Activated T-helper 17 cell treated with anti-CD3 and anti-CD28 coated beads, Interleukin-2, amount 50 U/mL, for 72 hours (primary cell): Measurements from ENCODE around the gene CCM2L. TPM values are rescaled to one million over a fixed set of nuclear protein-coding genes. Genes with fewer than 3 reads are reported as not detected.

Experiments
- ATAC-seq: fragments of 150-1000 bp; cut with Tn5 transposase; replicated peaks from 2 replicates; pipeline ENCODE4 v1.10.0; 2021; ENCODE audit warnings: mild to moderate bottlenecking, moderate library complexity
- H3K27ac Mint-ChIP-seq: one replicate; pipeline ENCODE4 v1.8.0; 2022; ENCODE audit warnings: mixed read lengths
- H3K27me3 Mint-ChIP-seq: one replicate; pipeline ENCODE4 v1.8.0; 2022; ENCODE audit warnings: mixed read lengths
- H3K36me3 Mint-ChIP-seq: one replicate; pipeline ENCODE4 v1.8.0; 2022; ENCODE audit warnings: low read depth, mild to moderate bottlenecking, mixed read lengths
- H3K4me1 Mint-ChIP-seq: one replicate; pipeline ENCODE4 v1.8.0; 2022; ENCODE audit warnings: mixed read lengths
- H3K4me3 Mint-ChIP-seq: one replicate; pipeline ENCODE4 v1.8.0; 2022; ENCODE audit warnings: mild to moderate bottlenecking, mixed read lengths
- H3K9me3 Mint-ChIP-seq: one replicate; pipeline ENCODE4 v1.8.0; 2022; ENCODE audit warnings: mixed read lengths
- total RNA-seq, 2 donors: library from RNA; stranded (reverse); gene quantifications; one replicate each; pipeline ENCODE4 v1.2.3, GENCODE V29; 2022

Gene CCM2L
- total RNA-seq, 2 donors from 2014 or later = not detected

DNA sequence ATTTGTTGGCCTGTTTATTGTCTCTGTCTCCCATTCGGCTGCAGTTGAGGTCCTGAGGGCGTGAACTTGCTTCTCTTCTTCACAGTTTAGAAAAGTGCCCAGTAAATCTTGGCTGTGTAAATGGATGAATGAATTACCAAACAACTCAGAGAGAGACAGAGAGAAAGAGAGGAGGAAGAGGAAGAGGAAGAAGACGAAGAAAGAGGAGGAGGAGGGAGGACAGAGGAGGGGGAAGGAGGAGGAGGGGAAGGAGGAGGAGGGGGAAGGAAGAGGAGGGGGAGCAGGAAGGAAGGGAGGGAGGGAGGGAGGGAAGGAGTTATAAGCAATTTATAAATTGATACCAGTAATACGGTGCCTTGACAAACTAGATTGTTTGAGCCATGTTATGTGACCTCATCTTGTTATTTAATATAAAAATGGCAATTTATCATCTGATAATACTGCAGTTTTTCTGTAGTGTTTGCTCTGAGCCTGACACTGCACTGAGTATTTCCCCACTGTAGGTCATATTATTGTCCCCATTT is 60.5 kb downstream of the CCM2L start:
- no peaks in the 10 kb centered on the region for H3K36me3 Mint-ChIP-seq
- no peak overlapping the region for H3K27ac Mint-ChIP-seq
- no peak overlapping the region for H3K4me3 Mint-ChIP-seq
- H3K9me3 Mint-ChIP-seq = no peaks in the 10 kb centered on the region
- ATAC-seq = no peak
- peaks cover 9% of the 10 kb centered on the region for H3K4me1 Mint-ChIP-seq
- H3K27me3 Mint-ChIP-seq = peaks cover 14% of the 10 kb centered on the region

DNA sequence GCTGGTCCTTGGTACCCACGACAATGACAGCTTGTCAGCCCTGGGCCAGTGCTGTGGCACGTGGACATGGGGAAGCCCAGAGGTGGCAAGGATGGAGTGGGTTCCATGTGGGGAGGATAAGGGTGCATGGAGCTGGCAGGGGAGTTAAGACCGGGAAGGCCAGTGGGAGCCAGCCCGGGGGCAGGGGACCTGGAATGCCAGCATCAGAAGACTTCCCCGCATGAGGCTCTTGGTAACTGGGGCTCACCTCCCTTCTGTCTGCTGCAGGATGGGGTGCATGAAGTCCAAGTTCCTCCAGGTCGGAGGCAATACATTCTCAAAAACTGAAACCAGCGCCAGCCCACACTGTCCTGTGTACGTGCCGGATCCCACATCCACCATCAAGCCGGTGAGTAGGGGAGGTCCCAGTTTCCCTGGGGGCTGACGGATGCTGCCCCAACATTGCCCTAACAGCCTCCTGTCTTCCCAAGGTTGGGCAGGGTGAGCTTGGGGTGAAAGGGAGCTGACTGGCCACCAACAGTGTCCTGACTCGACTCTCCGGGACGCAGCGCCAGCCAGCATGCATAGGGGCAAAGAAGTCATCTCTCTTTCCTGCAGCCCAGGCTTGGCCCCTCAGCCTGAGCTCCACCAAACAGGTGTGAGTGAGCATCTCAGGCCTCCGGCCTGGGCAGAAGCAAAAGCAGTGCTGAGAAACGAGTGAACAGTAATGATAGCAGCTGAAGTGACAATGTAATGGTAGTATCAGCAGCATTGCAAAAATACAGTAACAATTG is 61.3 kb downstream of the CCM2L start:
- H3K4me3 Mint-ChIP-seq = no peak overlapping the region
- peaks cover 9% of the 10 kb centered on the region for H3K4me1 Mint-ChIP-seq
- H3K36me3 Mint-ChIP-seq = no peaks in the 10 kb centered on the region
- H3K27ac Mint-ChIP-seq = no peak overlapping the region
- no peak for ATAC-seq
- H3K9me3 Mint-ChIP-seq = no peaks in the 10 kb centered on the region
- peaks cover 17% of the 10 kb centered on the region for H3K27me3 Mint-ChIP-seq

DNA sequence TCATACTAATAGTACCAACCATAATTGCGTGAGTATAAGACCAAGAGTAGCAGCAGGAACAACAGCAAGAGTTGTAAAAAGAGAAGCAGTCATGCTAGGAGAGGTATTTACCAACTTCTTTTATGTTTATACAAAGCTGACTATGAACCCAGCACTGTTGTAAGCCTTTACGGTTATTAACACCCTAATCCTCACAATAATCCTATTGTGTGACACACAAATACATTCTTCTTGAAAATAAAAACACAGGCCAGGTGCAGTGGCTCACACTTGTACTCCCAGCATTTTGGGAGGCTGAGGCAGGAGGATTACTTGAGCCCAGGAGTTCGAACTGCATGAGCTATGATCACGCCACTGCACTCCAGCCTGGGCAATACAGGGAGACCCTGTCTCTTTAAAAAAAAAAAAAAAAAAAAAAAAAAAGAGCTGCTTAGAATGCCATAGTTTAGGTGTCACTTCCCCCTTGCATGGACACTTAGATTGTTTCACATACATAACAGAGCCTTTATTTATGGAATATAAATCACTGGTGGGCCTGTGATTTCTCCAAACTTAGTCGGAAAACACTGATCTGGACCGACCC is 62.0 kb downstream of the CCM2L start:
- Mint-ChIP-seq H3K4me1 (peaks cover 9% of the 10 kb centered on the region), H3K4me3 (no peak overlapping the region), H3K9me3 (no peaks in the 10 kb centered on the region), H3K27ac (no peak overlapping the region), H3K27me3 (peaks cover 12% of the 10 kb centered on the region), H3K36me3 (no peaks in the 10 kb centered on the region)
- ATAC-seq = no peak

DNA sequence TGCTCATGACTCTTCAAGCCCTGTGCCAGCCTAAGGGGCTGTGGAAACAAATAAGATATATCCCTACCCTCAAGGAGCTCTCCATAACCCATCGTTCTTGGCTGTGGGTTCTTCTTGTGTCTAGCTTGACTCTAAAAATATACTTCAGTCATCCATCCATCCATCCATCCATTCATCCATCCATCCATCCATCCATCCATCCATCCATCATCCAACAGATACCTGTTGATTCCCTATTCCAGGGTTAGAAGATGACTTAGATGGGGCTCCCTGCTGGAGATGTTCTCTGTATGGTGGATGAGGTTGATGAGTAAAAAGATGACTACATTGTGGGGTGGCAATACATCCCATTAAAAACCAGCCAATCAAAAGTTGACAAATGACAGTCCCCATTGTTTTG is 65.3 kb downstream of the CCM2L start:
- H3K27ac Mint-ChIP-seq = no peak overlapping the region
- ATAC-seq = no peak
- H3K9me3 Mint-ChIP-seq = no peaks in the 10 kb centered on the region
- H3K36me3 Mint-ChIP-seq = no peaks in the 10 kb centered on the region
- no peak overlapping the region for H3K4me3 Mint-ChIP-seq
- peaks cover 3% of the 10 kb centered on the region for H3K4me1 Mint-ChIP-seq
- peaks cover 18% of the 10 kb centered on the region for H3K27me3 Mint-ChIP-seq

DNA sequence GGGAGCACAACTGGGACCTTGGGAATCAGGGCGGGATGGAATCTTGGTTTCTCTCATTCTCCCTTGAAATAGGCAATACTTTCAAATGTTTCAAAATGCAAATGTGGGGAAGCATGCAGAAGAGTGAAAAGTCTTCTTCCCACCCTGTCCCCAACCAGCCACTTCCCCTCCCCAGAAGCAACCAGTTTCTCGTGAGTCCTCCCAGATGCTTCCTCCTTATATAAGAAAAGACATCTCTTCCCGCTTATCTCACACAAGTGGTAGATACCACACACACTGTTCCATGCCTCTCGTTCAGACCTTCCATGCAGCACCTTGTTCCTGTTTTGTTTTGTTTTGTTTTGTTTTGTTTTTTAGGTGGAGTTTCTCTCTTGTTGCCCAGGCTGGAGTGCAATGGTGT is 67.0 kb downstream of the CCM2L start:
- H3K4me3 Mint-ChIP-seq = no peak overlapping the region

DNA sequence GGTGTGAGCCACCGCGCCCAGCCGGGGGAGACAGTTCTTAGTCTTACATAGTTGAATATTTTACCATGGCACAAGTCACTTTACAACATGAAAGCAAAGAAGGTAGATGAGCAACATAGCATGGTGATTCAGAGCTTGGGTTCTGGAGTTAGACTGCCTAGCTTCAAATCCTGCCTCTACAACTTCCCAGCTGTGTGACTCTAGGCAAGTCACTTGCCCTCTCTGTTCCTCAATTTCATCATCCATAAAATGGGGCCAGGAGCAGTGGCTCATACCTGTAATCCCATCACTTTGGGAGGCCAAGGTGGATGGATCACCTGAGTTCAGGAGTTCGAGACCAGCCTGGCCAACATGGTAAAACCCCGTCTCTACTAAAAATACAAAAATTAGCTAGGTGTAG is 68.1 kb downstream of the CCM2L start:
- Mint-ChIP-seq H3K27me3 (peaks cover 23% of the 10 kb centered on the region), H3K4me1 (no peaks in the 10 kb centered on the region), H3K36me3 (no peaks in the 10 kb centered on the region), H3K27ac (no peak overlapping the region), H3K9me3 (no peaks in the 10 kb centered on the region), H3K4me3 (no peak overlapping the region)
- ATAC-seq = no peak

More for the DNA sequence above, 67.0 kb downstream of the CCM2L start:
- no peak for ATAC-seq
- Mint-ChIP-seq H3K9me3 (no peaks in the 10 kb centered on the region), H3K27ac (no peak overlapping the region), H3K27me3 (peaks cover 18% of the 10 kb centered on the region), H3K36me3 (no peaks in the 10 kb centered on the region), H3K4me1 (no peaks in the 10 kb centered on the region)

DNA sequence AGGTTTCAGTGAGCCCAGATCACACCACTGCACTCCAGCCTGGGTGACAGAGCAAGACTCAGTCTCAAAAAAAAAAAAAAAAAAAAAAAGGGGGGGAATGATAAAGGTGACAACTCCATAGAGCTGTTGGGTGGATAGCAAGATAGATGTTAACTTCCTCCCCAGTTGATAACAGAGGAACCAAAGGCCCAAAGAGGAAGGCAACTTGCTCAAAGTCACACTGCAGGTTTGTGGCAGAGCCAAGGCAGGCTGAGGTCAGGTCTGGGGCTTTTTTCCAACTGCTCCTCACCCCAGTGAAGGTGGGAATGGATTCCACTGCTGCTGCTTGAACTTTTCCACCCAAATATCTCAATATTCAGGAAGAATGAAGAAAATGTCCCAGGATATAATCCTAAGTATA is 68.6 kb downstream of the CCM2L start:
- Mint-ChIP-seq H3K4me3 (no peak overlapping the region), H3K27me3 (peaks cover 22% of the 10 kb centered on the region), H3K36me3 (no peaks in the 10 kb centered on the region), H3K4me1 (no peaks in the 10 kb centered on the region), H3K27ac (no peak overlapping the region), H3K9me3 (no peaks in the 10 kb centered on the region)
- no peak for ATAC-seq

DNA sequence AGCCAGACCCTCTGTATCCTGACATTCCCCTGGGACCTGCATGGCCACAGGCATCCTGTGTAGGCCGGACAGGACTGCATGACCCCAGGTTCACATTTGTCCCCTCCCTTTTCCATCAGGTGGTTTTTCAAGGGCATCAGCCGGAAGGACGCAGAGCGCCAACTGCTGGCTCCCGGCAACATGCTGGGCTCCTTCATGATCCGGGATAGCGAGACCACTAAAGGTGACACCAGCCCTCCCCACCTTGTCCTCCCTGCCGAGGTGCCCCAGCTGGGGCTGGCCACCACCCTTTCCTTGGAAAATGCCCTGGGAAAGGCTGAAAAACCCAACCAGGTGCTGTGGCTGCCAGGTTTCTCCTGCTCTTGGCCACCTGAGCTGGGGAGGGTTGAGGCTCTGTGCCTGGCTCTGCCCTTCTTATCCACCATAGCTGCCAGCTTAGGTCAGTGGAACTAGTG is 69.4 kb downstream of the CCM2L start:
- H3K36me3 Mint-ChIP-seq = no peaks in the 10 kb centered on the region
- H3K4me3 Mint-ChIP-seq = no peak overlapping the region
- ATAC-seq = no peak
- H3K27ac Mint-ChIP-seq = no peak overlapping the region
- H3K9me3 Mint-ChIP-seq = no peaks in the 10 kb centered on the region
- no peaks in the 10 kb centered on the region for H3K4me1 Mint-ChIP-seq
- H3K27me3 Mint-ChIP-seq = peaks cover 28% of the 10 kb centered on the region

DNA sequence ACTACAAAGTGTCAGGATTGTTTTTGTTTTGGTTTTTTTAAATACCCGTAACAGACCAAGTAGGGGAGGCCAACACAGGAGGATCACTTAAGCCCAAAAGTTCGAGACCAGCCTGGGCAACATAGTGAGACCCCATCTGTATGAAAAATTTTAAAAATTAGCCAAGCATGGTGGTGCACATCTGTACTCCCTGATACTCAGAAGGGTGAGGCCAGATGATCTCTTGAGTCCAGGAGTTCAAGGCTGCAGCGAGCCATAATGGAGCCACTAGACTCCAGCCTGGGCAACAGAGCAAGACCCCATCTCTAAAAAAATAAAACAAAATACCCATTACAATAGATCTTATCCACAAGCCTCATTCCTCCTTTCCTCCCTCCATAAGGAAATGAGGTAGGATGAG is 70.5 kb downstream of the CCM2L start:
- ATAC-seq = no peak
- Mint-ChIP-seq H3K4me1 (no peaks in the 10 kb centered on the region), H3K4me3 (no peak overlapping the region), H3K36me3 (no peaks in the 10 kb centered on the region), H3K27me3 (peaks cover 36% of the 10 kb centered on the region), H3K9me3 (no peaks in the 10 kb centered on the region), H3K27ac (no peak overlapping the region)

Other genes starting within 250 kb of the CCM2L start
- under 1 TPM; 0.40 to 0.86 TPM for gene MYLK2, start 191.1 kb upstream of the CCM2L start, total RNA-seq
- gene FOXS1, start 164.8 kb upstream of the CCM2L start, total RNA-seq = not detected
- gene DUSP15, start 139.9 kb upstream of the CCM2L start, total RNA-seq = not detected
- gene TTLL9, start 139.8 kb upstream of the CCM2L start, total RNA-seq = not detected
- 10 to 100 TPM; 13.1 to 19.1 TPM for gene PDRG1, start 58.4 kb upstream of the CCM2L start, total RNA-seq
- gene XKR7, start 42.3 kb upstream of the CCM2L start, total RNA-seq = under 1 TPM; 0.03 to 0.04 TPM
- under 1 TPM; 0.13 to 0.15 TPM for gene HCK, start 41.8 kb downstream of the CCM2L start, total RNA-seq
- 10 to 100 TPM; 47.0 to 47.4 TPM for gene TM9SF4, start 99.3 kb downstream of the CCM2L start, total RNA-seq
- gene PLAGL2, start 197.3 kb downstream of the CCM2L start, total RNA-seq = 10 to 100 TPM; 61.9 to 93.1 TPM
- 10 to 100 TPM; 41.4 TPM for gene POFUT1, start 197.4 kb downstream of the CCM2L start, total RNA-seq